DMS153 (cell line): Measurements from ENCODE around the gene GSC.
"Not testable (repeated sequence)": the region's sequence is repeated elsewhere in the genome, so short reads cannot be mapped to it uniquely, and the experiment has no call there.

Experiments
- DNase-seq: peaks from one replicate; lab custom pipeline; 2025; lab: John Stamatoyannopoulos, UW

The GSC gene

GRCh38 chr14:94769391-94770250 lies at the start of gene GSC:
GSC (minus strand) TSS chr14:94770113; CDS start chr14:94770015, 98 bp downstream.
- DNase-seq, result no peak

DNA sequence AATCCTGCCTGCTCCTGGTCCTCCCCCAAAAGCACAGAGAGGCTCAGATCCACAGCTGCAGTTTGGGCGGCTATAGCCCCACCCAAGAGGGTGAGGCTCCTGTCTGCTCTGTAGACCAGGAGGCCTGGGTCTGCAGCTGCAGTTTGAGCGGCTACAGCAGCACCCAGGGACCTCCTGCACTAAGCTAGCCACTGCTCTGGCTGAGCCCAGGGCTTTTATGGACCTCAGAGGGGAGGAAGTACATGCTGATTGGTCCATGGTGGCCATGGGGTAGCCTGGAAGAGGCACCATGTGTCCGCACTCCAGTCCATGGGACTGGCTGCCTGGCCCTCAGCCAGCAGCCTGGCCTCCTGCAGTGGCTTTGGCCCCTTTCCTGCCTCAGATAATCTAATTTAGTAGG lies 49.6 kb upstream of the GSC start:
- DNase-seq, result no peak

DNA sequence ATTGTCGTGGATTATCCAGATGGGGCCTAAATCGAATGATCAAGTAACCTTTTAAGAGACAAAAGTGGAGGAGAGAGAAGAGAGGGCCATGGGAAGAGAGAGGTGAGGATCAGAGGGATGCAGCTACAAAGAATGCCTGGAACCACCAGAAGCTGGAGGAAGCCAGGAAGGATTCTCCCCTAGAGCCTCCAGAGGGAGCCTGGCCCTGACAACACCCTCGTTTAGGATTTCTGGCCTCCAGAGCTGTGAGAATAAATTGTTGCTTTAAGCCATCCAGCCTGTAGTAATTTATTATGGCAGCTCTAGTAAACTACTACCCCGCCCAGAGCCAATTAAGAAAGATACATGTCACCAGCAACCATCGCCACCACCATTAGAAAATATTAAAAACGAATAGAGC lies 46.2 kb upstream of the GSC start:
- no peak for DNase-seq

GRCh38 chr14:94805680-94806288 lies 35.9 kb upstream of the GSC start:
- no peak for DNase-seq

- no peak for DNase-seq
Observed at GRCh38 chr14:94801225-94801624, 31.3 kb upstream of the GSC start.

GRCh38 chr14:94800764-94801163 lies 30.9 kb upstream of the GSC start:
- DNase-seq, result not testable (repeated sequence)

DNA sequence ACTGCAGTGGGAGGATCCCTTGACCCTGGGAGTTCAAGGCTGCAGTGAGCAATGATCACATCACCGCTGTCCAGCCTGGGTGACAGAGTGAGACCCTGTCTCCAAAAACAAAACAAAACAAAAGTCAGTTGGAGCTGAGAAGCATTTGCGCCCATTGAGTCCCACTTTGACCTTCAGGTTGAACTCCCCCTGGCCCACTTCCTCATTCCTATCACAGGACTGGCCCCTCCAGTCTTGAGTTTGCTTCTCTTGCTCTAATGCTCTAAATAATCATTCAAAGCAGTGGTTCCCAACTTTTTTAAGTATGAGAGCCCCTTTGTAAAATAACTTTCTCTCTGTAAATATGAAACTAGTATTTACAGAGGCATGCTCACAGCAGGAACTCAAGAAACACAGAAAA lies 28.0 kb upstream of the GSC start:
- no peak for DNase-seq

DNA sequence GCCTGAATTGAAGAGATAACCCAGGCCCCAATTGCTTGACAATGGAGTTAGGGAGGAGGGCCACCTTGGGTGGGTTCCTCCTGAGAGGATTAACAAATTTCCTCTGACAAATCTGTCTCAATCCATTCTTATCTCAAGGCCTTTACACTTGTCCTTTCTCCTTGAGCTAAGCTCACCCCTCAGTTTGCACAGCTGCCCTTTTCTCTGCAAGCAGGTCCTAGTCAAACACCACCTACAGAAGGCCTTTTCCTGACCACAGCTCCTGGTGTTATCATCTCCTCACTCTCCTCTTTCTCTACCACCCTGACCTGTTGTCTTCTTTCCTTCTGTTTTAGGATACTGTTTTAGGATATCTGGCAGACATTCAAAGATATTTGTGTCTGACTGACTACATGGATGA lies 26.4 kb upstream of the GSC start:
- DNase-seq, result no peak

GRCh38 chr14:94795372-94795771 lies 25.5 kb upstream of the GSC start:
- no peak for DNase-seq

- DNase-seq, result no peak
Observed at GRCh38 chr14:94793901-94794300, 24.0 kb upstream of the GSC start.

GRCh38 chr14:94787655-94788054 lies 17.7 kb upstream of the GSC start:
- no peak for DNase-seq

GRCh38 chr14:94787092-94787491 lies 17.2 kb upstream of the GSC start:
- no peak for DNase-seq

DNA sequence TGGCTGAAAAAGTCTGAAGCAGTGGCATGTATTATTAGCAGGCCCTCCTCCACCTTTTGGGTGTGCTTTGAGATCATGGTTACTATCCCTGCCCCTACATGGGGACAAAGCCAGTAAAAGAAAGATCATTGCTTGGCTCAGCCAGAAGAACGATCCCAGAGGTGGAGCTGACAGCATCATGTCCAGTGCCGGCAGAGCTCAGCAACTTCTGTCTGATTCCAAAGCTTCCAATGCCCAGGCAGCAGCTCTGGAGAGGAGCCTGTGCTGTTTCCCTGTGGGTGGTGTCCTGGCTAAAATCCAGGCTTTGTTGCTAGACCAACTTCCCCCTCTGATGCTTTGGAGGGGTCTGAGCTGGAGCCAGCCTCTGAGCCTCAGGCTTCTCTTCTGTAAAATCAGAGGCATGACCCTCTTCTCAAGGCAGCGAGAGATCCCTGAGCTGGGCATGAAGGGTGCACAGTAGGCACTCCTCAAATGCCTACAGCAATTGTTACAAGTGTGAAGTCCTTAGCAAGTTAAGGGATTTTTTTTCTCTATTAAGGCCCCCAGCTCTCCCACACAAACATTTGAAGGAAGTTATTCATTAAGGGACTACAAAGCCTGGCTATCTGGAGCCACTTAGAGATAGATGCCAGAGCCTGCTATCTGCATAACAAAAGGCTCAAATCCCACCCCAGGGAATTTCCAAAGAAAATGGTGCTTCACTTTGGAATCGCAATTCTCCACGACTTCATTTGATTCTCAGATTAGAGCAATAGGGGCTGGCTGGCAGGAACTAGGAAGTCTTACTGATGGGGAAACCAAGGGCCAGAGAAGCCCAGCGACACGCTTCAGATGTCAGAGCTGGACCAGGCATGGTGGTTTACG lies 10.9 kb upstream of the GSC start:
- DNase-seq, result no peak

GRCh38 chr14:94779713-94780112 lies 9.8 kb upstream of the GSC start:
- DNase-seq, result no peak

GRCh38 chr14:94775871-94776210 lies 5.9 kb upstream of the GSC start:
- no peak for DNase-seq

DNA sequence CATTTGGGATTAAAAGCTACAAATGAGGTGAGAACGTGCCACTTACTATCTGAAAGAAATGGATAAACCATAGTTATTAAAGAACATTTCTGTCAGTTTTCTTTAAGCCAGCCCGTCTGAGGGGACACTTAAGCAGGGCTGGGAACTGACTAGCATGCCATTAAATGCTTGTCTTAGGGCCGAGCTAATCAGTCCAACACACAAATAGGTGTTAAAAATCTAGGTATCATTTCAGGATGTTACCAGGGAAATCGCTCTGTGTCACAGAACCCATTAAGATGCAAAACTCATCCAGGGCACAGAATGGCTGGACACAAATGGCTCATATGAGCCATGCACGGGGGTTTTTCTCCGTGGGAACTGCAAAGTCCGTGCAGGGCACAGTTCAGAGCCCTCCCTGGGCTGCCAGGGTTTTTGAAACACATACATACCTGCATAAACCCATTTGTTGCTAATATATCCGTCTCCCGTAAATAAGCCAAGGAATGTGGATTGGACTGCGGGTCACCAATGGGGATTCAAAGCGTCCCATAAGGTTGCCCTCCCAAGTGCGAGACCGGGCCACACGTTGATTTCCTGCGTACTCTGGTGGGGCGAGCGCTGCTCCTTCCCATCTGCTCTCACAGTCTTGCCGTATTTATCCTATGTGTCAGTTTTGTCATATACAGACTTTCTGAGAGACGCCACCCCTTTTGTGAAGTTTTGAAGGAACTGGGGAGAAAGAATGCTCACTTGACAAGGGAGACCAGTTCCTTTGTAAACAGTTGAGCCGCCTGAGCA lies 5.4 kb upstream of the GSC start:
- no peak for DNase-seq

- no peak for DNase-seq
Observed at GRCh38 chr14:94774344-94775090, 4.6 kb upstream of the GSC start.

DNA sequence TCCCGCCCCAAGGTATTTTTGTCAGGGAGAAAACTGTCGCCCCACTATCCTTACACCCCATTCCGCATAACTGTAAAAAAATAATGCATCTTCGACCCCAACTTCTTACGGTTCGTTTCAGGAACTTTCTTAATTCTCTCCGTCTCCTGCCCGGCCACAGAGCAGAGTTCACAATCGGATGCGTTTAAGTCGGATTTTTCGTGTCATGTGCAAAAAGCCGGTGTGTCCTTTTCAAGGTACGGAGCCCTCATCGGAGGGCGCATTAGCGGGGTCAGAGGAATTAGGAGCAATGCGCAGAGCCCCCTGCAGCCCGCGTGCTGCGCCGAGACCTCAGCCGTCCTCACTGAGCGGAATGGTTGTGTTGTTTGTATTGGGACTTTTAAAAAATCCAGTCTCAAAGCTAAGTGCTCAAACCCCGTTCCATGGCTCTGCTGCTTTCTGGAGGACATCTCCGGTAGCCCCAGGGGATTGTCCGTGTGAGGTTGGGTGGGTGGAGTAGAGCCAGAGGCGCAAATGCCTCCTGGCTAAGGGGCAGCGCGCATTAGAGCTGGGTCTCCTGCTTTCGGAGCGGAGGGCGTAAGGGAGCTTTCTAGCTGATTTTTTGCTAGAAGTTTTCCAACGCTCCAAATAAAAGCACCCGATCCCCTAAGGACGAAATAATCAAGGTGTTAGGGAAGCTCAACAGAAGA lies 3.9 kb upstream of the GSC start:
- DNase-seq, result no peak

DNA sequence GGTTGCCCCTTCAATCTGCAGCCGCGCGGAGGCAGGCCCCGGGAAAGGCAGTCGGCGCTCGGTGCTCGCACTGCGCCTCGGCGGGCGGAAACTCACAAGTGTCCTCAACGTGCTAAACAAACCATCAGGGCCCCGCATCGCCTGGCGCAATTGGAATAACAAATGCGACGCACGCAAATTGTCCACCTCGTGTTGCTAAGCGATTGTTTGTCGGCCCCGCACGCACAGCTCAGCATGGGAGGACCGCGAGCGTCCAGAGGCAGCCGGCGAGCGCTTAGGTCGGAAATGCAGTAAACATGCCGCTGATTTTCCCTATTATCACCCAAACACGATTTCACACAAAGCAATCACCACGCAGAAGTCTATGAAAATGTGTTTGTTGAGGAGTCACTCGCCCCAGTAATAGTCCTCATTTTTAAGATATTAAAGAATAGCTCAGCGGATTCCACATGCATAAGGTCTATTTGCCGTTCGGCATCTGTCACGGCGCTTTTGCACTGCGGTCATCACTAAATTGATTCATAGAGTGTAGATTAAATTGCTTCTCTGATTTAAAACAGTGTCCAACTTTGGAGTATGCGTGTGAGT lies 3.2 kb upstream of the GSC start:
- DNase-seq, result peak; percentile 5

- no peak for DNase-seq
Observed at GRCh38 chr14:94772548-94772947, 2.6 kb upstream of the GSC start.
